Loucy (cell line): ENCODE data around the gene POMT1.

ENCODE experiments used
- H2AFZ ChIP-seq: fragments of 200-600 bp; sonication (generic); 2 replicates; pipeline ENCODE4 v1.6.0; 2016; ENCODE audit warnings: antibody characterized with exemption, mild to moderate bottlenecking, low read length, moderate library complexity
- H3F3A ChIP-seq: fragments of 200-600 bp; 2 replicates; pipeline ENCODE4 v1.6.0; 2016; ENCODE audit warnings: antibody characterized with exemption, low read depth, mild to moderate bottlenecking
- H3K27me3 ChIP-seq: fragments of 200-600 bp; sonication (generic); 2 replicates; pipeline ENCODE4 v1.6.1; 2014; ENCODE audit warnings: low read length, mild to moderate bottlenecking; ENCODE audit not compliant: insufficient read depth, poor library complexity, severe bottlenecking
- H3K36me3 ChIP-seq: fragments of 200-600 bp; sonication (generic); 2 replicates; pipeline ENCODE4 v1.6.1; 2016; ENCODE audit warnings: low read length; ENCODE audit not compliant: insufficient read depth
- H3K4me1 ChIP-seq: fragments of 200-600 bp; sonication (generic); 2 replicates; pipeline ENCODE4 v1.5.1; 2014; ENCODE audit warnings: low read length, mild to moderate bottlenecking; ENCODE audit not compliant: insufficient read depth, poor library complexity, severe bottlenecking
- H3K4me2 ChIP-seq: fragments of 200-600 bp; sonication (generic); 2 replicates; pipeline ENCODE4 v1.6.0; 2014; ENCODE audit warnings: antibody characterized with exemption, low read length, low read depth, mild to moderate bottlenecking; ENCODE audit not compliant: poor library complexity, severe bottlenecking
- H3K4me3 ChIP-seq: fragments of 200-600 bp; sonication (generic); 2 replicates; pipeline ENCODE4 v1.5.1; 2014; ENCODE audit warnings: low read length, mild to moderate bottlenecking, mixed read lengths; ENCODE audit not compliant: poor library complexity, severe bottlenecking
- H3K79me2 ChIP-seq: fragments of 200-600 bp; sonication (generic); 2 replicates; pipeline ENCODE4 v1.6.1; 2014; ENCODE audit warnings: low read length; ENCODE audit not compliant: insufficient read depth
- H3K9ac ChIP-seq: fragments of 200-600 bp; sonication (generic); 2 replicates; pipeline ENCODE4 v1.6.0; 2014; ENCODE audit warnings: mild to moderate bottlenecking, low read depth, low read length, moderate library complexity; ENCODE audit not compliant: poor library complexity, severe bottlenecking
- H3K9me2 ChIP-seq: fragments of 200-600 bp; sonication (generic); replicated peaks from 2 replicates; pipeline ENCODE4 v1.6.1; 2016; ENCODE audit warnings: low read depth, low read length, mixed read lengths
- H3K9me3 ChIP-seq: fragments of 200-600 bp; sonication (generic); 2 replicates; pipeline ENCODE4 v1.6.1; 2014; ENCODE audit warnings: mild to moderate bottlenecking, antibody characterized with exemption, low read length, low read depth; ENCODE audit not compliant: insufficient read depth
- H4K20me1 ChIP-seq: fragments of 200-600 bp; sonication (generic); 2 replicates; pipeline ENCODE4 v1.6.0; 2014; ENCODE audit warnings: antibody characterized with exemption, low read length, mild to moderate bottlenecking; ENCODE audit not compliant: insufficient read depth, poor library complexity, severe bottlenecking
- EZH2phosphoT487 ChIP-seq: fragments of 200-600 bp; IDR thresholded peaks from 2 replicates; pipeline ENCODE4 v1.6.1; 2018; ENCODE audit warnings: antibody characterized with exemption, mild to moderate bottlenecking, moderate library complexity, borderline replicate concordance
- TF ChIP-seq, protein P1 (sequence below): fragments of 200-600 bp; sonication (generic); conservative IDR thresholded peaks from 2 replicates; pipeline ENCODE4 v1.5.1; 2014; ENCODE audit warnings: mild to moderate bottlenecking, antibody characterized with exemption, low read length

POMT1 gene

DNA sequence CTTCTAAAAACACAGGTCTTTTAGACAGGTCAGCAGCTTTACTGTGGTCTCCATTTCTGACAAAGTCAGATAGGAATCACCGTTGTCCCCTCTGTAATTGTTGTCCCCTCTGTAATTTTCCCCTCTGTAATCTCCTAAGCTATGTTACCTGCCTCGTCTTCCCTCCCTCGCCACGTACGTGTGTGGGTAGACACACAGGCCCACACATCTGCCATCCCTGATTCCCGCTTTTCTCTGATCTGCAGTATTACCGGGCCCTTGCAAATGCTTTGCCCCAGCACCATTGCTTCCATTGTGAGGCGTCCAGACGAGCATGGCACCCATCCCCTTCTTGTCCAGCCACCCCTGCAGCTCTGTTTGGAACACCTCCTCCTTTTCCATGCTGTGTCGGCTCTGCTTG is 45.0 kb upstream of the POMT1 start:
- Histone ChIP-seq H3K9me3 (no peaks in the 10 kb centered on the region), H3K4me2 (no peak overlapping the region), H3K4me1 (no peaks in the 10 kb centered on the region), H3K27me3 (no peaks in the 10 kb centered on the region), H3K9ac (no peak overlapping the region), H3K36me3 (peaks cover 92% of the 10 kb centered on the region), H2AFZ (no peak overlapping the region), H3K79me2 (peaks cover 27% of the 10 kb centered on the region), H4K20me1 (peaks cover 20% of the 10 kb centered on the region), H3K9me2 (no peaks in the 10 kb centered on the region), H3F3A (no peaks in the 10 kb centered on the region), H3K4me3 (no peak overlapping the region)
- no peak for TF ChIP-seq EZH2phosphoT487
- TF ChIP-seq, protein P1, sequence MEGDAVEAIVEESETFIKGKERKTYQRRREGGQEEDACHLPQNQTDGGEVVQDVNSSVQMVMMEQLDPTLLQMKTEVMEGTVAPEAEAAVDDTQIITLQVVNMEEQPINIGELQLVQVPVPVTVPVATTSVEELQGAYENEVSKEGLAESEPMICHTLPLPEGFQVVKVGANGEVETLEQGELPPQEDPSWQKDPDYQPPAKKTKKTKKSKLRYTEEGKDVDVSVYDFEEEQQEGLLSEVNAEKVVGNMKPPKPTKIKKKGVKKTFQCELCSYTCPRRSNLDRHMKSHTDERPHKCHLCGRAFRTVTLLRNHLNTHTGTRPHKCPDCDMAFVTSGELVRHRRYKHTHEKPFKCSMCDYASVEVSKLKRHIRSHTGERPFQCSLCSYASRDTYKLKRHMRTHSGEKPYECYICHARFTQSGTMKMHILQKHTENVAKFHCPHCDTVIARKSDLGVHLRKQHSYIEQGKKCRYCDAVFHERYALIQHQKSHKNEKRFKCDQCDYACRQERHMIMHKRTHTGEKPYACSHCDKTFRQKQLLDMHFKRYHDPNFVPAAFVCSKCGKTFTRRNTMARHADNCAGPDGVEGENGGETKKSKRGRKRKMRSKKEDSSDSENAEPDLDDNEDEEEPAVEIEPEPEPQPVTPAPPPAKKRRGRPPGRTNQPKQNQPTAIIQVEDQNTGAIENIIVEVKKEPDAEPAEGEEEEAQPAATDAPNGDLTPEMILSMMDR: no peak

DNA sequence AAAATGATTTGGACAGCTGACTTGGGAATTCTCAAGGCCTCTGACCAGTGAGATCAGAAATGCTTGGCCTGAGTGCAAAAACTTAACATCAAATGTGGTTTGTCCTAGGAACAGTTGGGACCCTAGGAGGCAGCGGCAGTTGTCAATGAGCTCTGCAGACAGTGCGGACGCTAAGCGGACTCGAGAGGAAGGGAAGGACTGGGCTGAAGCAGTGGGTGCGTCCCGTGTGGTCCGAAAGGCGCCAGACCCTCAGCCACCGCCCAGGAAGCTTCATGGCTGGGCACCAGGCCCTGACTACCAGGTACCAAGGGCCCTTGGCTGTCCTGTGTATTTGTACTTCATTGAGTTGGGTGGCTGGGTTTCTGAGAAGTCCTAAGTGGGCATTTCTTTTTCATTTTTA is 43.7 kb upstream of the POMT1 start:
- Histone ChIP-seq H3K4me1 (no peaks in the 10 kb centered on the region), H3K9ac (no peak overlapping the region), H4K20me1 (peaks cover 9% of the 10 kb centered on the region), H3K36me3 (peaks cover 94% of the 10 kb centered on the region), H3F3A (no peaks in the 10 kb centered on the region), H2AFZ (no peak overlapping the region), H3K79me2 (peaks cover 17% of the 10 kb centered on the region; the same call in 1 of the 2 replicates), H3K9me2 (no peaks in the 10 kb centered on the region), H3K4me2 (no peak overlapping the region), H3K4me3 (no peak overlapping the region), H3K9me3 (no peaks in the 10 kb centered on the region), H3K27me3 (no peaks in the 10 kb centered on the region)
- TF ChIP-seq, protein P1: no peak
- TF ChIP-seq EZH2phosphoT487: no peak

- Histone ChIP-seq H3K4me1 (no peaks in the 10 kb centered on the region), H3K9me2 (no peaks in the 10 kb centered on the region), H4K20me1 (peaks cover 4% of the 10 kb centered on the region), H3K9me3 (no peaks in the 10 kb centered on the region), H3K79me2 (peaks cover 4% of the 10 kb centered on the region; the same call in 1 of the 2 replicates), H3K4me3 (no peak overlapping the region), H3K27me3 (no peaks in the 10 kb centered on the region), H3K36me3 (peaks cover 96% of the 10 kb centered on the region), H3K9ac (no peak overlapping the region), H3K4me2 (no peak overlapping the region), H3F3A (no peaks in the 10 kb centered on the region), H2AFZ (no peak overlapping the region)
- no peak for TF ChIP-seq EZH2phosphoT487
- TF ChIP-seq, protein P1: no peak
Measured at GRCh38 chr9:131461166-131461565, 41.6 kb upstream of the POMT1 start.
